ENCODE data around the gene CELSR1.

GRCh38 chr22:46534901-46535630 lies 2.4 kb downstream of the CELSR1 start:
- TF ChIP-seq CTCF (IDR thresholded peaks at IDR 0.05) (no peak), POLR2A (IDR thresholded peaks at IDR 0.05) (no peak)

Data from sigmoid colon (tissue), 3 donors.